WERI-Rb-1 (cell line): ENCODE data around the gene APCDD1.

Experiments used
- DNase-seq: peaks from one replicate; pipeline ENCODE4 v3.0.0-alpha.2; 2020
- H3K27ac ChIP-seq: fragments of 250-450 bp; sonication (Bioruptor Pico); 2 replicates; pipeline ENCODE4 v1.5.1; 2020; ENCODE audit warnings: mild to moderate bottlenecking, moderate library complexity
- H3K27me3 ChIP-seq: fragments of 250-450 bp; sonication (Bioruptor Pico); 2 replicates; pipeline ENCODE4 v1.5.1; 2021; ENCODE audit warnings: mild to moderate bottlenecking, low read depth, moderate library complexity; ENCODE audit not compliant: insufficient read depth, severe bottlenecking
- H3K36me3 ChIP-seq: fragments of 250-450 bp; sonication (Bioruptor Pico); 2 replicates; pipeline ENCODE4 v1.5.1; 2020; ENCODE audit warnings: mild to moderate bottlenecking, moderate library complexity
- H3K4me3 ChIP-seq: 2 replicates; pipeline ENCODE4 v1.5.1; 2011; ENCODE audit warnings: low read depth, mild to moderate bottlenecking, control low read depth, low read length
- H3K9me3 ChIP-seq: fragments of 250-450 bp; sonication (Bioruptor Pico); 2 replicates; pipeline ENCODE4 v1.5.1; 2021; ENCODE audit warnings: mild to moderate bottlenecking, moderate library complexity; ENCODE audit not compliant: severe bottlenecking
- CTCF ChIP-seq: IDR thresholded peaks from 2 replicates; pipeline ENCODE4 v1.5.1; 2011; ENCODE audit warnings: low read depth, mild to moderate bottlenecking, control low read depth, inconsistent platforms, low read length

APCDD1 gene

GRCh38 chr18:10524507-10525370 lies 70.3 kb downstream of the APCDD1 start:
- no peak for DNase-seq
- Histone ChIP-seq H3K4me3 (no peak overlapping the region), H3K36me3 (no peaks in the 10 kb centered on the region), H3K27me3 (no peaks in the 10 kb centered on the region), H3K27ac (no peak overlapping the region), H3K9me3 (no peaks in the 10 kb centered on the region)
- TF ChIP-seq CTCF = no peak

- Histone ChIP-seq H3K27ac (no peak overlapping the region), H3K36me3 (no peaks in the 10 kb centered on the region), H3K4me3 (peak overlapping the region; percentile 76), H3K27me3 (no peaks in the 10 kb centered on the region), H3K9me3 (no peaks in the 10 kb centered on the region)
- DNase-seq = no peak
- no peak for TF ChIP-seq CTCF
Observed at GRCh38 chr18:10525371-10525691, 70.9 kb downstream of the APCDD1 start.

GRCh38 chr18:10525697-10526560 lies 71.5 kb downstream of the APCDD1 start, which contains the start of gene NAPG:
NAPG (plus strand) TSS chr18:10526027; CDS start chr18:10526103, 76 bp downstream.
- peak within 1 kb of the TSS; percentile 72 for H3K27ac ChIP-seq
- H3K4me3 ChIP-seq = peak within 1 kb of the TSS; percentile 76
- TF ChIP-seq CTCF = no peak
- no peaks in the 10 kb centered on the region for H3K9me3 ChIP-seq
- H3K36me3 ChIP-seq = no peaks in the 10 kb centered on the region
- DNase-seq = peak; percentile 90
- no peaks in the 10 kb centered on the region for H3K27me3 ChIP-seq

- TF ChIP-seq CTCF = no peak
- peak overlapping the region; percentile 76 for H3K4me3 ChIP-seq
- H3K9me3 ChIP-seq = no peaks in the 10 kb centered on the region
- no peak for DNase-seq
- no peaks in the 10 kb centered on the region for H3K27me3 ChIP-seq
- H3K27ac ChIP-seq = peak overlapping the region; percentile 72
- no peaks in the 10 kb centered on the region; the same call in 1 of the 2 replicates for H3K36me3 ChIP-seq
Observed at GRCh38 chr18:10526561-10526949, 72.1 kb downstream of the APCDD1 start.

GRCh38 chr18:10528439-10528838 lies 74.0 kb downstream of the APCDD1 start:
- no peaks in the 10 kb centered on the region for H3K27me3 ChIP-seq
- no peak overlapping the region for H3K4me3 ChIP-seq
- H3K36me3 ChIP-seq = no peaks in the 10 kb centered on the region; the same call in 1 of the 2 replicates
- DNase-seq = no peak
- no peak overlapping the region for H3K27ac ChIP-seq
- TF ChIP-seq CTCF = no peak
- no peaks in the 10 kb centered on the region for H3K9me3 ChIP-seq
